Measurements from ENCODE around the gene PTPRD.

- TF ChIP-seq, protein P1, sequence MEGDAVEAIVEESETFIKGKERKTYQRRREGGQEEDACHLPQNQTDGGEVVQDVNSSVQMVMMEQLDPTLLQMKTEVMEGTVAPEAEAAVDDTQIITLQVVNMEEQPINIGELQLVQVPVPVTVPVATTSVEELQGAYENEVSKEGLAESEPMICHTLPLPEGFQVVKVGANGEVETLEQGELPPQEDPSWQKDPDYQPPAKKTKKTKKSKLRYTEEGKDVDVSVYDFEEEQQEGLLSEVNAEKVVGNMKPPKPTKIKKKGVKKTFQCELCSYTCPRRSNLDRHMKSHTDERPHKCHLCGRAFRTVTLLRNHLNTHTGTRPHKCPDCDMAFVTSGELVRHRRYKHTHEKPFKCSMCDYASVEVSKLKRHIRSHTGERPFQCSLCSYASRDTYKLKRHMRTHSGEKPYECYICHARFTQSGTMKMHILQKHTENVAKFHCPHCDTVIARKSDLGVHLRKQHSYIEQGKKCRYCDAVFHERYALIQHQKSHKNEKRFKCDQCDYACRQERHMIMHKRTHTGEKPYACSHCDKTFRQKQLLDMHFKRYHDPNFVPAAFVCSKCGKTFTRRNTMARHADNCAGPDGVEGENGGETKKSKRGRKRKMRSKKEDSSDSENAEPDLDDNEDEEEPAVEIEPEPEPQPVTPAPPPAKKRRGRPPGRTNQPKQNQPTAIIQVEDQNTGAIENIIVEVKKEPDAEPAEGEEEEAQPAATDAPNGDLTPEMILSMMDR (IDR thresholded peaks at IDR 0.05) = no peak
- TF ChIP-seq SIN3A (IDR thresholded peaks at IDR 0.05; ENCODE audit: borderline replicate concordance, insufficient read depth, low read depth, low read length) (no peak), TCF7L2 (IDR thresholded peaks at IDR 0.05; ENCODE audit: low read depth, low read length) (no peak)
These were observed 560.6 kb downstream of the PTPRD start for GRCh38 chr9:10052181-10052580.
